MM.1S (cell line): Measurements from ENCODE around the gene SLC25A40.
"Not testable (repeated sequence)": the region's sequence is repeated elsewhere in the genome, so short reads cannot be mapped to it uniquely, and the experiment has no call there.

ENCODE experiments used
- CTCF ChIP-seq: fragments of 300-600 bp; sonication (generic); IDR thresholded peaks from 2 replicates; pipeline ENCODE4 v1.5.1; 2016; ENCODE audit warnings: antibody characterized with exemption, low read length, mixed read lengths
- EZH2phosphoT487 ChIP-seq: fragments of 300-600 bp; sonication (generic); IDR thresholded peaks from 2 replicates; pipeline ENCODE4 v1.6.1; 2018; ENCODE audit warnings: antibody characterized with exemption, low read length

GRCh38 chr7:87825369-87825768, 50.8 kb downstream of the SLC25A40 start:
- TF ChIP-seq CTCF, EZH2phosphoT487: not testable (repeated sequence)
